ENCODE measurements around the gene EML6. TPM values are rescaled to one million over a fixed set of nuclear protein-coding genes. Genes with fewer than 3 reads are reported as not detected.

The EML6 gene
- total and polyA plus RNA-seq, 10 of the 15 experiments (the other 5 are each of a cell fraction or from before 2014, with no cell fraction given): 0.09 to 0.67 (median 0.21) TPM

DNA sequence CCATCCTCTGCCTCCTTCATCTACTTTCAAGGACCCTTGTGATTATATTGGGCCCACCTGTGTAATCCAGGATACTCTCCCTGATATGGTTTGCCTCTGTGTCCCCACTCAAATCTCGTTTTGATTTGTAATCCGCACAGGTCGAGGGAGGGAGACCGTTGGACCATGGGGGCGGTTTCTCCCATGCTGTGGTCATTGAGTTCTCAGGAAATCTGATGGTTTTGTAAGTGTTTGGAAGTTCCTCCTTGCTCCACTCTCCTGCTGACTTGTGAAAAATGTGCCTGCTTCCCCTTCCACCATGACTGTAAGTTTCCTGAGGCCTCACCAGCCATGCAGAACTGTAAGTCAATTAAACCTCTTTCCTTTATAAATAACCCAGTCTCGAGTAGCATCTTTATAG is 42.0 kb upstream of the EML6 start (continued):
- TF ChIP-seq ZBTB40 (IDR thresholded peaks at IDR 0.05; ENCODE audit: borderline replicate concordance): no peak
- no peak for TF ChIP-seq GABPA (IDR thresholded peaks at IDR 0.05; ENCODE audit: low read depth)
- TF ChIP-seq BCLAF1 (IDR thresholded peaks at IDR 0.05): no peak
- TF ChIP-seq, protein P1, sequence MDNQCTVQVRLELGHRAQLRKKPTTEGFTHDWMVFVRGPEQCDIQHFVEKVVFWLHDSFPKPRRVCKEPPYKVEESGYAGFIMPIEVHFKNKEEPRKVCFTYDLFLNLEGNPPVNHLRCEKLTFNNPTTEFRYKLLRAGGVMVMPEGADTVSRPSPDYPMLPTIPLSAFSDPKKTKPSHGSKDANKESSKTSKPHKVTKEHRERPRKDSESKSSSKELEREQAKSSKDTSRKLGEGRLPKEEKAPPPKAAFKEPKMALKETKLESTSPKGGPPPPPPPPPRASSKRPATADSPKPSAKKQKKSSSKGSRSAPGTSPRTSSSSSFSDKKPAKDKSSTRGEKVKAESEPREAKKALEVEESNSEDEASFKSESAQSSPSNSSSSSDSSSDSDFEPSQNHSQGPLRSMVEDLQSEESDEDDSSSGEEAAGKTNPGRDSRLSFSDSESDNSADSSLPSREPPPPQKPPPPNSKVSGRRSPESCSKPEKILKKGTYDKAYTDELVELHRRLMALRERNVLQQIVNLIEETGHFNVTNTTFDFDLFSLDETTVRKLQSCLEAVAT (IDR thresholded peaks at IDR 0.05): no peak
- no peak for TF ChIP-seq LARP7 (IDR thresholded peaks at IDR 0.05)

Measured in GM12878 (cell line).